SHP77 (cell line): ENCODE data around the gene IL17RC.
"Not testable (repeated sequence)": the region's sequence is repeated elsewhere in the genome, so short reads cannot be mapped to it uniquely, and the experiment has no call there.

Source experiments
- DNase-seq, 2 experiments: peaks; one replicate each; lab custom pipeline; 2025; lab: John Stamatoyannopoulos, UW

Gene IL17RC, protein sequence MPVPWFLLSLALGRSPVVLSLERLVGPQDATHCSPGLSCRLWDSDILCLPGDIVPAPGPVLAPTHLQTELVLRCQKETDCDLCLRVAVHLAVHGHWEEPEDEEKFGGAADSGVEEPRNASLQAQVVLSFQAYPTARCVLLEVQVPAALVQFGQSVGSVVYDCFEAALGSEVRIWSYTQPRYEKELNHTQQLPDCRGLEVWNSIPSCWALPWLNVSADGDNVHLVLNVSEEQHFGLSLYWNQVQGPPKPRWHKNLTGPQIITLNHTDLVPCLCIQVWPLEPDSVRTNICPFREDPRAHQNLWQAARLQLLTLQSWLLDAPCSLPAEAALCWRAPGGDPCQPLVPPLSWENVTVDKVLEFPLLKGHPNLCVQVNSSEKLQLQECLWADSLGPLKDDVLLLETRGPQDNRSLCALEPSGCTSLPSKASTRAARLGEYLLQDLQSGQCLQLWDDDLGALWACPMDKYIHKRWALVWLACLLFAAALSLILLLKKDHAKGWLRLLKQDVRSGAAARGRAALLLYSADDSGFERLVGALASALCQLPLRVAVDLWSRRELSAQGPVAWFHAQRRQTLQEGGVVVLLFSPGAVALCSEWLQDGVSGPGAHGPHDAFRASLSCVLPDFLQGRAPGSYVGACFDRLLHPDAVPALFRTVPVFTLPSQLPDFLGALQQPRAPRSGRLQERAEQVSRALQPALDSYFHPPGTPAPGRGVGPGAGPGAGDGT

DNA sequence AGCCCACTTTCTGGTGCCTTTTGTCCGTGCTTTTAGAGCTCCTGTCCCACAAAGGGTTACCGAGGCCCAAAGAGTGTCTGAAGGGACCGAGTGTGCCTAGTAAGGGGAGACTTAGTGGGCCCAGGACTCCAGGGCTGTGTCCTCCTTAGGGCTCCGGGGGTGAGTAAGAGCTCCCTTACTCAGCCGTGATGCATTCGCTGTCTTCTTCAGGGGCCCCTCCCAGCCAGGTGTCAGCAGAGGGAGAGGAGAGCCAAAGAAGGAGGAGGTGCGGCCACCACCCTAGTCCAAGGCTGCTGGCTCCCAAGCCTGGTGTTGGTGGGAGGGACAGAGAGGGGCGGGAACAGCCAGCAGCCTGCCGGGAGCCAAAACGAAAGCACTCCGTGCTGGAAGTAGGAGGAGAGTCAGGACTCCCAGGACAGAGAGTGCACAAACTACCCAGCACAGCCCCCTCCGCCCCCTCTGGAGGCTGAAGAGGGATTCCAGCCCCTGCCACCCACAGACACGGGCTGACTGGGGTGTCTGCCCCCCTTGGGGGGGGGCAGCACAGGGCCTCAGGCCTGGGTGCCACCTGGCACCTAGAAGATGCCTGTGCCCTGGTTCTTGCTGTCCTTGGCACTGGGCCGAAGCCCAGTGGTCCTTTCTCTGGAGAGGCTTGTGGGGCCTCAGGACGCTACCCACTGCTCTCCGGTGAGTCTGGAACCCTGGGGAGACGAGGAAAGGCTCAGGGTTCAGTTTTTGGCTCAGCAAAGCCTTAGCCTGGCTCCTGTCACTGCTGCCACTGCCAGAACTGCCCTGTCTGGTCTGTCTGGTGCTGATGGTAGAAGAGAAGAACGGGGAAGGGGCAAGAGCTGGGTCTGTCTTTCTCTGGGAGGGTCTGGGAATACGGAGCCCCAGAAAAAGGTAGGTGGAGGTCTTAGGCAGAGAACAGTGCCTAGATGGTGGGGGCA, at the start of gene IL17RC:
Gene IL17RC (plus strand): TSS at position 365 of the 947 bp plus-strand sequence. CDS start 218 bp downstream, at position 583.
- peak; percentile 65 to 80 for DNase-seq

DNA sequence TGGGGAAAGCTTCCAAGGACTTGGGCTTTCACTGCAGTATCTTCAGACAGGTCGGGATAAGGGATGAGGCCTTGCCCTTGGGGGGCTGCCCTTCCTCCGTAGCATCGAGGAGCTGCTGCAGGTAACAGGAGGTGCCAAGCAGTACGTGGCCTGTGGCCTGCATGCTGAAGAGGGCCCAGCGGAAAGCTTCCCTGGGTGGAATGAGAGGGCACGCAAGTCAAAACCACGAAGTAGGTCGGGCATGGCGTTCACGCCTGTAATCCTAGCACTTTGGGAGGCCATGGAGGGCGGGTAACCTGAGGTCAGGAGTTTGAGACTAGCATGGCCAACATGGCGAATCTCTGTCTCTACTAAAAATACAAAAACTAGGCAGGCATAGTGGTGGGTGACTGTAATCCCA, 49.8 kb upstream of the IL17RC start:
- no peak for DNase-seq

DNA sequence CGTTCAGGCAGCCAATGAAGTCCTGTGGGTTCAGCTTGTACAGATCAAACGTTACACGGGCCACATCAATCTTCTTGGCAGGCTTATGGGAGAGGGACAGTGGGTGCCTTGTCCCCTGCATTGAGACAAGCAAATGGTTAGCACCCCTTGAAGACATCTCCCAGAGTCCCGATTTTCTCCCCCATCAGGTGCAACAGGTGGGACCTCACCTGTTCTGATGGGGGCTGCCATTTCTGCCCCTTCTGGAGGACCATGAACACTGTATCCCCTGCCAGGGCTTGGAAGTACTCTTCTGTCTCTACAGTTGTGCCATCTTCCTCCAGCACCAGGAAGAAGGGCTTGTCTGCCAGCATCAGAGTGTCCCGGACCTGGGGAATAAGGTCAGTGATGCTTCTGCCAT, 46.9 kb upstream of the IL17RC start:
- DNase-seq, result no peak

DNA sequence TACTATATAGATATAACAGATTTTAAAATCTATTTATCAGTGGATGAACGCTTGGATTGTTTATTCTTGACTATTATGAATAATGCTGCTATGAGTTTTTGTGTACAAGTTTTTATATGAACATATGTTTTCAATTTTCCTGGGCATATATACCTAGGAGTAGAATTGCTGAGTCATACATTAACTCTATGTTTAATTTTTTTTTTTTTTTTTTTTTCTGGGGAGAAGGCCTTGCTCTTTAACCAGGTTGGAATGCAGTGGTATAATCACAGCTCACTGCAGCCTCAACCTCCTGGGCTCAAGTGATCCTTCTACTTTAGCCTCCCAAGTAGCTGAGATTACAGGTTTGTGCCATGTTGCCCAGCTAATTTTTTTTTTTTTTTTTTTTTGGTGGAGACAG, 45.9 kb upstream of the IL17RC start:
- DNase-seq, result no peak

DNA sequence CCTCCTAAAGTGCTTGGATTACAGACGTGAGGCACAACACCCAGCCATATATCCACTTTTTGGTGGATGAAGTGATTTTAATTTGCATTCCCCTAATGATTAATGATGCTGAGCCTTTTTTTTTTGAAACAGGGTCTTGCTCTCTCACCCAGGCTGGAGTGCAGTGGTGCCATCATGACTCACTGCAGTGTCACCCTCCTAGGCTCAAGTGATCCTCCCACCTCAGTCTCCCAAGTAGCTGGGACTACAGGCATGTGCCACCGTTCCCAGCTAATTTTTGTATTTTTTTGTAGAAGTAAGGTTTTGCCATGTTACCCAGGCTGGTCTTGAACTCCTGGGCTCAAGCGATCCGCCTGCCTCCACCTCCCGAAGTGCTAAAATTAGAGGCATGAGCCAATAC, 44.8 kb upstream of the IL17RC start:
- DNase-seq, result not testable (repeated sequence)

DNA sequence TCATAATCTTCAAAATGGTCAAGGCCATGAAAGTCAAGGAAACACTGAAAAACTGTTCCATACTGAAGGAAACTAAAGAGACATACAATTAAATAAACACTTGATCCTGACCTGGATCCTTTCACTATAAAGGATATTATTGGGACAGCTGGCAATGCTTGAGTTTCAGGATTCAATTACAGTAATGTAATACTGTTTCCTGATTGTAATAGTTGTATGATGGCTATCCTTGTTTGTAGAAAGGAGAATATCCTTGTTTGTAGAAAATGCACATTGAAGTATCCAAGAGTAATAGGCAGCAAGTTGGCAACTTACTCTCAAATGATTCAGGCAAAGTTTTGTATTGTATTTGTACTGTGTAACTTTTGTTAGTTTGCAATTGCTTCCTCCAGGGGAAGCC, 41.5 kb upstream of the IL17RC start:
- DNase-seq, result peak; percentile 23 to 41

DNA sequence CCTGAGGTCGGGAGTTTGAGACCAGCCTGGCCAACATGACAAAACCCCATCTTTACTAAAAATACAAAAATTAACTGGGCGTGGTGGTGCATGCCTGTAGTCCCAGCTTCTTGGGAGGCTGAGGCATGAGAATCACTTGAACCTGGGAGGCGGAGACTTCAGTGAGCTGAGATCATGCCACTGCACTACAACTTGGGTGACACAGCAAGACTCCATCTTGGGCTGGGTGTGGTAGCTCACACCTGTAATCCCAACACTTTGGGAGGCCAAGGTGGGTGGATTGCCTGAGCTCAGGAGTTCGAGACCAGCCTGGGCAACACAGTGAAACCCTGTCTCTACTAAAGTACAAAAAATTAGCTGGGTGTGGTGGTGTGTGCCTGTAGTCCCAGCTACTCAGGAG, 40.6 kb upstream of the IL17RC start:
- DNase-seq, result not testable (repeated sequence)

DNA sequence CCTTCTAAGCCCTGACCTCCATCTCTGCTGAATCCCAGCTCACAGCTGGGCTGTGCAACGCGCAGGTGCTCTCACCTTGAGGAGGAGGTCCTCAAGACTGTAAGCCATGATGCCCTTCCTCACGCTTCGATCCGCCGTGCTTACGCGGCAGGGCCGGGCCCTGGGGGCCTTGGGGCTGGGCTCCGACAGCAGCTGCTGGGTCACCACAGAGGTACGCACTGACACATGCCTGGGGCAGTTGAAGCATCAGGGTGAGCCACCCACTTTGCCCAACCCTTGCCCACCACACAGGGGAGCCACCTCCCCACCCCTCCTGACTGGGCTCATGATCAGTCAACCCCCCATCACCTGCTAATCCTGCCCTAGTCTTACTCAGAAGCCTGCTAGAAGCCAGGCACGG, 39.9 kb upstream of the IL17RC start:
- no peak for DNase-seq

DNA sequence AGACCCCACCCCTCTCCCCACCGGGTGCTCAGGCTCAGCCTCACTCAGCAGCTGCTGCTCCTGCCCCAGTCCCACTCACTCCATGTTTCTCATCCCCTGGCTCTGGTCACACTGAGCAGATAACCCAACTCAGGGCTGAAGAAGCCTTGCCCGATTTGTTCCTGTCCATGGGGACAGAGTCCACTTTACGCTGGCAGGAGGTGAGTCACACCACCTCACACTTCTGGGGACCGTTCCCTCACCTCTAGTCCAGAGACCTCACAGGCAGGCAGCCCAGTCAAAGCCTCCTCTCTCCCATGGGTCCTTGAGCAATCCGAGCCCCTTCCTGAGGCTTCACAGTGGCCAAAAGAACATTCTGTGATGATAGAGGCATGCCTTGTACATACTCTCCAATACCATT, 38.2 kb upstream of the IL17RC start:
- DNase-seq, result no peak

DNA sequence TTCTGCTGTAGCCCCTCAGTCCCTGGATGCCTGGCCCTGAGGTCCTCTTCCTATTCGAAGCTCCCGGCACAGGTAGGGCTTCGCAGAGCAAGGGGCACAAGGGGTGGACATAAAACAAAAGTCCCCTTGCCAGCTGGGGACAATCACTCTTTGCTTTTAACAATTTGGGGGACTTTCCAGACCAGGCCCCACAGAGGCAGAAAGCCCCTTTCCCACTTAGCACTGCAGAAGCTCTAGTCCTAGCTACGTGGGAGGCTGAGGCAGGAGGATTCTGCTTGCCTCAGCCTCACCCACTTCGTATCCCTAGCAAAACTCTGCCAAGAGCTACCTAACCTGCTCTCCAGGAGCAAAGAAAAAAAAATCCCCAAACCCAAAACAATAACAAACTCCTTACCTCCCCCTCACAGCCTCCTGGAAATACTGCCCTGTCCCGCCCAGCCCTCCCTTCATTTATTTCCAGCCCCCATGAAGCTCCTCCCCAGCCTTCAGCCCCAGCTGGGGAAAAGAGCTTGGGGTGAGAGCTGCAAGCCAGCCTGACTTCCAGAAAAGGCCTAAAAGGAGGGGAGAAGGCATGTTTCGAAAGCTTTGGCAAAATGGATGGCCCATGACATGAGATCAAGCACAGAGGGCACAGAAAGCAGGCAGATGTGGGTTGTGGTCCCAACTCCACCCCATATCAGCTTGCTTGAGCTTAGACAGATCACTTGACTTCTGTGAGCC, 36.9 kb upstream of the IL17RC start, which contains the start of gene CIDEC:
Gene CIDEC (minus strand): TSS at position 424 of the 720 bp plus-strand sequence. CDS start 1,767 bp downstream, outside the sequence.
- no peak for DNase-seq

DNA sequence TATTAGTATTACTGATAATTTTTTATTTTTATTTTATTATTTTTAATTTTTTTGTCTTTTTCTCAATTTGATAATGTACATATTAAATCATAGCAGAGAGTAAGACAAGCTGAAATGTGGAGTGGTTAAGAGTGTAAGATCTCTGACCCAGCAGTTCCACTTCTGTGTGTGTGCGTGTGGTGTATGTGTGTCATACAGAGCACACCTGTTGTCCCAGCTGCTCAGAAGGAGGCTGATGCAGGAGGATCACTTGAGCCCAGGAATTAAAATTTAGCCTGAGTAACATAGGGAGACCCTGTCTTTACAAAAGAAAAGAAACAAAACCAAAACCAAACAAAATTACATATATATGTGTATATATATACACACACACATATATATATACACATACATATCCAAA, 35.5 kb upstream of the IL17RC start:
- peak; percentile 29 to 62 for DNase-seq

DNA sequence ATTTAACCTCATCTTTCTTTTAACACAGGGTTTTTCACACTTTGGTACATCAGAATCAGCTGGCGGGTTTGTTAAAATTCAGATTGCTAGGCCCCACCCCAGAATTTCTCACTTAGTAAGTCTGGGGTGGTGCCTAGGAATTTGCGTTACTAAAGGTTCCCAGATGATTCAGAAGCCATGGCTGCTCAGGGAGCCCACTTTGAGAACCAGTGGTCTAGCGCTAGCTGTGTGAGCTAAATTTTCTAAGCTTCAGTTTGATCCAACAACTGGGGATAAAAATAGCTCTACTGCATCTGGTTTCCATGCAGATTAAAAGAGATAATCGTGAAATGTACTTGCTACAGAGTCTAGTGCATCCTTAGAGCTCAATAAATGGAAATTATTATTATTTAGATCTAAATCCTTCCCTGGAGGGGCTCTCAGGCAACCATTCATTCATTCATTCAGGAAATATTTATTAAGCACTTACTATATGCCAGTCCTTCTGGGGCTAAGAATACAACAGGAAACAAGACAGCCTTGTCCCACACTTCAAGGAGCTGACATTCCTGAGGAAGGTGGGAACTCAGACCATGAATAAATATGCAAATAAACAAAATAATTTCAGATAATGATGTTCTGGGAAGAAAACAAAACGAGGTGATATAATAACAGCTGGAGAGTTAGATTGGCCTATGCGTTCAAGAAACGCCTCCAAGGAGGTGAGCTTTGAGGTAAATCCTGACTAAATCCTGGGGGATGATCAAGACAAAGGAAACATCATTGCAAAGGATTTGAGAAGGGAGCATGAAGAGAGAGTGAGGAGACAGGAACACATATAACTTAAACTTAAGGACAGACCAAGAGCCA, 33.0 kb upstream of the IL17RC start:
- no peak for DNase-seq

DNA sequence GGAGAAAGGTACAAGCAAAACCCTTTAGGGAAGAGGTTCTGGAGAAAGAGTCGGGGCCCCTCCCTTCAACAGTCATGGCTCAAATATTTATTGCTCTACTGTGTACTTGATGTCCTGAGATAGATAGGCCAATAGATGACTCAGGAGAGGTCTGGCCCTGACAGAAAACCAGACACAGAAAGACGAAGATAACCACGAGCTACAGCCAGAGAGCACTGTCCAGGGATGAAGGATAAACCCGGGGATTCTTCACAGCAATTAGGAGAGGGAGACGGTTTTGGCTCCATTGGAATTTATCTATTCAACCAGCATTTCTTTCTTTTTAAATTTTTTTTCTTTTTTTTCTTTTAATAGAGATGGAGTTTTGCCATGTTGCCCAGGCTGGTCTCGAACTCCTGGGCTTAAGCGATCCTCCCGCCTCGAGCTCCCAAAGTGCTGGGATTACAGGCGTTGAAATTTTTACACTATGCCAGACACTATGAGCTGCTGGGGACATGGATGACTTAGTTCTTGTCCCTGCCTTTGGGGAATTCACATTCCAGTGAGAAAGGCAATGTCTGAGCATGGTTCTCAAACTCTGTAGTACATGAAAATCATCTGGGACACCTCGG, 32.2 kb upstream of the IL17RC start:
- DNase-seq, result no peak

DNA sequence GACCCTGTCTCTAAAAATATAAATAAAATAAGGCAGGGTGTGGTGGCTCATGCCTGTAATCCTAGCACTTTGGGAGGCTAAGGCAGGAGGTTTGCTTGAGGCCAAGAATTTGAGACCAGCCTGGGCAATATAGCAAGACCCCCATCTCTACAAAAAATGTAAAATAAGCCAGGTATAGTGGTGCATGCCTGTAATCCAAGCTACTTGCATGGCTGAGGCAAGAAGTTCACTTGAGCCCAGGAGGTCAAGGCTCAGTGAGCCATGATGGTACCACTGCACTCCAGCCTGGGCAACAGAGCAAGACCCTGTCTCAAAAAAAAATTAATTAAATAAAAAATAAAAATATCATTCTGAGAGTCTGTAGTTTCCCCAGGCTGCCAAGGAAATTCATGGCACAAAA, 30.6 kb upstream of the IL17RC start:
- DNase-seq, result no peak

DNA sequence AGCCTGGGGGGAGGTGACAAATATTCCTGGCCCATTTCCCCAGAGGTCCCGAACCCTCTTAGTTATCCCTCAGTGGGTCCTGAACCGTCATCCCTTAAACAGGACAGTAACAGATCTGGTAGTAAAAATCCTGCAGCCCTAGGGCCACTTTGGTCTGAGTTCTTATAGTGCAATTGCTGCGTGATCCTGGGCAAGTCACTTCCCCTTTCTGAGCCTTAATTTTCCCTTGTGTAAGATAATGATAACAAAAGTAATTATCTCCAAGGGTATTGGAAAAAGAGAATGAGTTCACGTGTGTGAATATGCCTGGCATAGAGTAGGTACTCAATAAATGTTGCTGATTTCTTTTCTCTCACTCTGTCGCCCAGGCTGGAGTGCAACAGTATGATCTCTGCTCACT, 29.4 kb upstream of the IL17RC start:
- DNase-seq, result no peak

DNA sequence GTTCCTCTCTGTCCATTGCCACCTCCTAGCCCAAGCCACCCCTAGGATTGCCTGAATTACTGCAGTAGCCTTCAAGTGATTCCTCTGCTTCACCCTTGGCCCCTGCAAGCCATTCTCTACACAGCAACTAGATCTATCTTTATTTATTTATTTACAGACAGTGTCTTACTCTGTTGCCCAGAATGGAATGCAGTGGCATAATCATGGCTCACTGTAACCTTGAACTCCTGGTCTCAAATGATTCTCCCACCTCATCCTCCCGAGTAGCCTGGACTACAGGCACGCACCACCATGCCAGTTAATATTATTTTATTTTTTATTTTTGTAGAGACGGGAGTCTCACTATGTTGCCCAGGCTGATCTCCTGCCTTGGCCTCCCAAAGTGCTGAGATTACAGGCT, 28.4 kb upstream of the IL17RC start:
- no peak for DNase-seq

DNA sequence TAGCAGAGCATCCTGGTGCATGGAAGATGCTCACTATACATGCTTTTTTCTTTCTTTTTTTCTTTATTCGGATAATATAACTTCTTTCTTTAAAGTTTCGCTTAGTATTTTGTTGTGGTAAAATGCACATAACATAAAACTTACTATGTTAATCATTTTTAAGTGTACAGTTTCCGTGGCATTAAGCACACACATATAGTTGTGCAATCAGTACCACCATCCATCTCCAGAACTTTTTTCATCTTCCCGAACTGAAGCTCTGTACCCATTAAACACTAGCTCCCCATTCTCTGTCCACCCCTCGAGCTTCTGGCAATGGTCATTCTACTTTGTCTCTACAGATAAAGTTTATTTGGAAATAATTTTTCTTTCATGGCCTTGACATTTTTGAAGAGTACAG, 27.5 kb upstream of the IL17RC start:
- DNase-seq, result no peak

DNA sequence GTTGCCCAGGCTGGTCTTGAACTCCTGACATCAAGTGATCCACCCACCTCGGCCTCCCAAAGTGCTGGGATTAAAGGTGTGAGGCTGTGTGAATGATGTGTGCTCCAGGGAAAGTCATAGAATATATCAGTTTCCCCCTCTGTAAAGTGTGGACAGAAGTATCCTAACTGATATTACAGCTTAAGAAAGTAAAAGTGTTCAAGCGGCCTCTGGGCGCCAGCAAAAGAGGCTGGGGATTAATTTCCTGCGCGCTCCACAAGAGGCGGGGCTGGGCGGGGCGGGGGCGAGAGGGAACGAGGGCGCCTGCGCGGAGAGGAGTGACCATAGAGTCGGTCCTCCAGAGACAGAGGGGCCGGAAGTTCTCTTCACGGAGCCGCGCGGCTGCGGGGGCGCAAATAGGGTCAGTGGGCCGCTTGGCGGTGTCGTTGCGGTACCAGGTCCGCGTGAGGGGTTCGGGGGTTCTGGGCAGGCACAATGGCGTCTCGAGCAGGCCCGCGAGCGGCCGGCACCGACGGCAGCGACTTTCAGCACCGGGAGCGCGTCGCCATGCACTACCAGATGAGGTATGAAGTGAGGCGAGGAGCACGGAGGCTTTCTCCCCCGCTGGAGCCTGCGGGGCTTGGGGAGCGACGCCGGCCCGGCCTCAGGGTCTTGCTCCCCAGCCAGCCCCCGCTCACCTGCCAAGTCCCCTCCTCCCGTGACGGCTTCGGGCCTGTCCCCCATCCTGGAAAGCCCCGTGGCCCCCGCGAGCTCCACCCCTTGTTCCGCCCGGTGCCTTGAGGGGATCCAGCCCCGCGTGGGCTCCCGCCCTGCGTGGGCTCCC, 26.4 kb upstream of the IL17RC start, which contains the start of gene JAGN1:
Gene JAGN1 (plus strand): TSS at position 362 of the 823 bp plus-strand sequence. CDS start 113 bp downstream, at position 475.
- peak; percentile 58 to 77 for DNase-seq

DNA sequence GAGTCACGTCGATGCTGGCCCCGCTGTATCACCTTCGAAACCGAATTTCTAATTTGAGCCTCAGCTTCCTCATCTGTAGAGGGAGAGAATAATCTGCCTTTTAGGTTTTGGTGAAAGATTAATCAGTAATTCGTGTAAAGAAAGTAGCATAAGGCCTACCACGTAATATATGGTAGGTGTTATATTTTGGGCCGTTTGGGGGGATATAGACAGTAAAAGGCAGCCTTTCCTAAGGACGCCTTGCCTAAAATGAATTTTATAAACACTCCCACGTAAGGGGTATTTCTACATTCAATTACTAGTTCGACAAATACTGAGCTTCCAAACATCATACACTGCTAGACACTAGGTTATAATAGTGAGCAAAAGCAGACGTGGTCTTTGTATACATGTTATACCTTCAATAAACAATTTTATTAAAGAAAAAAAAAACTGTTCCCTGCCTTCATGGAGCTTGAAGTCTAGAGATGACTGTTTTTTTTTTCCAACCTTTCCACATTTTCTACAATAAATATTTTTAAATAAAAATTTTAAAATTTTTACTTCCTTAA, 25.8 kb upstream of the IL17RC start:
- no peak for DNase-seq
